Bronchial epithelial cell (primary cell): ENCODE data around the gene AFG3L2. TPM values are rescaled to one million over a fixed set of nuclear protein-coding genes. Genes with fewer than 3 reads are reported as not detected.

ENCODE experiments used
- DNase-seq: peaks from one replicate; pipeline ENCODE4 v3.0.0-alpha.2; 2010; ENCODE audit warnings: low read depth
- FAIRE-seq: peaks from 2 replicates; lab custom pipeline; 2011; peaks lifted over from hg19 to GRCh38; lab: Jason Lieb, UNC
- H3K27me3 ChIP-seq: 2 replicates; pipeline ENCODE4 v1.5.1; 2011; ENCODE audit warnings: low read length; ENCODE audit not compliant: control insufficient read depth, insufficient read depth
- H3K36me3 ChIP-seq: 2 replicates; pipeline ENCODE4 v1.5.1; 2011; ENCODE audit warnings: low read length; ENCODE audit not compliant: control insufficient read depth, insufficient read depth
- H3K4me3 ChIP-seq: 2 replicates; pipeline ENCODE4 v1.5.1; 2011; ENCODE audit warnings: mild to moderate bottlenecking, low read depth, low read length, control low read depth
- total RNA-seq: library from RNA; depleted of rRNA; stranded (reverse); fragments of >200 nt; gene quantifications from 2 replicates; pipeline ENCODE4 v1.2.1, GENCODE V29; 2014
- TF ChIP-seq, protein P1 (sequence below): IDR thresholded peaks from 2 replicates; pipeline ENCODE4 v1.5.1; 2011; ENCODE audit warnings: mild to moderate bottlenecking, moderate library complexity, low read length, control low read depth, inconsistent platforms; ENCODE audit not compliant: insufficient read depth, severe bottlenecking

AFG3L2 gene
- total RNA-seq, 1 donor from 2014 or later = 67.1 TPM

DNA sequence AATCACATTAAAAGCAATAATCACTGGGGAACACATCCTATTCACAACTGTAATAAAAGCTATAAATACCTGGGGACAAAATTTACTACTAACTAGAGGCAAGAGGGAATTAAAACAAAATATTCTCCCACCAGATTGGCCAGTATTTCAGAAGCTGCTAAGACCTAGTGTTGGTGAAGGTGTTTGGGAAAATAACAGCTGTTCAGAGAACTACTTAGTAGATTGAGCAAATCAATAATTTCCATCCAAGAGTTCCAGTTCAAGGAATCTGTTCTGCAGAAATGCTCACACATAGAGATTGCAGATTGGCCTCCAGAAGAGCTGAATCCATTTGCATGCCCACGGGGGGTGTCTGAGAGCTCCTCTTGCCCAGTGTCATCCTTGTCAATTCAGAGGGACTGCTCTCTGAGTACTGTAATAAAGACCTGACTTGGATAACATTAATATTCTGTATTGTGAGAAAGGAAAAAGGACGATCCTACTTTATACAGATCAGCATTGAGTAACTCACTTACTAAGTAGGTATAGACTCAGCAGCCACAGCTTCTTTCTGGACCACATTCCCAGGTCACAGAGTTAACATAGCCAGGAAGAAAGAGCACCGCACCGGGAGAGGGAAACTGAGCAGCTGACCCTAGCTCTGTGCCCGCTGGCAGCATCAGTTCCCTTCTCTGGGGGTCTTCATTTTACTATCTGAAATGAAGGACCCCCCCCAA lies 63.3 kb downstream of the AFG3L2 start:
- DNase-seq (no peak), FAIRE-seq (no peak)
- TF ChIP-seq, protein P1, sequence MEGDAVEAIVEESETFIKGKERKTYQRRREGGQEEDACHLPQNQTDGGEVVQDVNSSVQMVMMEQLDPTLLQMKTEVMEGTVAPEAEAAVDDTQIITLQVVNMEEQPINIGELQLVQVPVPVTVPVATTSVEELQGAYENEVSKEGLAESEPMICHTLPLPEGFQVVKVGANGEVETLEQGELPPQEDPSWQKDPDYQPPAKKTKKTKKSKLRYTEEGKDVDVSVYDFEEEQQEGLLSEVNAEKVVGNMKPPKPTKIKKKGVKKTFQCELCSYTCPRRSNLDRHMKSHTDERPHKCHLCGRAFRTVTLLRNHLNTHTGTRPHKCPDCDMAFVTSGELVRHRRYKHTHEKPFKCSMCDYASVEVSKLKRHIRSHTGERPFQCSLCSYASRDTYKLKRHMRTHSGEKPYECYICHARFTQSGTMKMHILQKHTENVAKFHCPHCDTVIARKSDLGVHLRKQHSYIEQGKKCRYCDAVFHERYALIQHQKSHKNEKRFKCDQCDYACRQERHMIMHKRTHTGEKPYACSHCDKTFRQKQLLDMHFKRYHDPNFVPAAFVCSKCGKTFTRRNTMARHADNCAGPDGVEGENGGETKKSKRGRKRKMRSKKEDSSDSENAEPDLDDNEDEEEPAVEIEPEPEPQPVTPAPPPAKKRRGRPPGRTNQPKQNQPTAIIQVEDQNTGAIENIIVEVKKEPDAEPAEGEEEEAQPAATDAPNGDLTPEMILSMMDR = no peak
- Histone ChIP-seq H3K36me3 (peaks cover 34% of the 10 kb centered on the region), H3K4me3 (no peak overlapping the region), H3K27me3 (no peaks in the 10 kb centered on the region)

GRCh38 chr18:12312976-12313375 lies 64.1 kb downstream of the AFG3L2 start:
- DNase-seq (no peak), FAIRE-seq (no peak)
- peaks cover 33% of the 10 kb centered on the region for H3K36me3 ChIP-seq
- TF ChIP-seq, protein P1 = no peak
- H3K27me3 ChIP-seq = no peaks in the 10 kb centered on the region
- H3K4me3 ChIP-seq = no peak overlapping the region

- TF ChIP-seq, protein P1 = no peak
Observed at GRCh38 chr18:12310762-12311161, 66.3 kb downstream of the AFG3L2 start.

GRCh38 chr18:12309683-12310198 lies 67.3 kb downstream of the AFG3L2 start:
- DNase-seq = peak; percentile 88
- TF ChIP-seq, protein P1 = no peak
- FAIRE-seq = no peak

More at GRCh38 chr18:12310762-12311161, 66.3 kb downstream of the AFG3L2 start:
- H3K36me3 ChIP-seq = peaks cover 21% of the 10 kb centered on the region
- FAIRE-seq = no peak
- H3K4me3 ChIP-seq = no peak overlapping the region
- H3K27me3 ChIP-seq = no peaks in the 10 kb centered on the region
- no peak for DNase-seq

DNA sequence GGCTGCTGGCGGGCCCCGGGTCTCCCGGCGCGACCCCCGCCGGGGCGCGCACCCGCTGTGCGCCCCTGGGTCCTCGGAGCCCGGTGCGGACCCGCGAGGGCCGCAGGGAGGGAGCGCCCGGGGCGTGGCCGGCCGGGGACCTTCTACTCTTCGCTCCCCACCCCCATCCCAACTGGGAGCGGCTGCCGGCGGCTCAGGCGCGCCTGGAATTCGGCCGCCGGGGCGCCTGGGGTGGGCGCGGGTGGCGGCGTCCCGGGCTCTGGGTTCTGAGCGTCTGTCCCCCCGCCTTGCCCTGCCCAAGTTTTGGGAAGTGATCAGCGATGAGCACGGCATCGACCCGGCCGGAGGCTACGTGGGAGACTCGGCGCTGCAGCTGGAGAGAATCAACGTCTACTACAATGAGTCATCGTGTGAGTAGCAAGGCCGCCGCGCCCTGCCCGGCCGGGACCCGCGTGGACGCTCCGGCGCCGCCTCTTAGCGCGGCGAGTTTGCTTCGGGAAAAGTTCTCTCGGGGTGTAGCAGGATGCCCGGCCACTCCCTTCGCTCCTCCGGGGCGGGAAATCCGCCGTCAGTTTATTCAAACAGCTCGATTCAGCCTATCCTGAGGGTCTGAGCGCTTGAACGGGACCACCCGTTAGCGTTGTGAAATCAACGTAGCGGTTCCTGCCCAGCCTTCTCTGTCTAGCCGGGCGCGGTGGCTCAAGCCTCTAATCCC lies 68.5 kb downstream of the AFG3L2 start:
- no peak for FAIRE-seq
- DNase-seq = peak; percentile 60
- Histone ChIP-seq H3K4me3 (peak overlapping the region; percentile 84), H3K36me3 (peaks cover 11% of the 10 kb centered on the region), H3K27me3 (no peaks in the 10 kb centered on the region)
- TF ChIP-seq, protein P1 = no peak

More at GRCh38 chr18:12309683-12310198, 67.3 kb downstream of the AFG3L2 start:
- Histone ChIP-seq H3K4me3 (peak overlapping the region; percentile 84), H3K36me3 (peaks cover 17% of the 10 kb centered on the region), H3K27me3 (no peaks in the 10 kb centered on the region)
